Tibial nerve (tissue), 4 donors: ENCODE measurements around the gene ZNF311. TPM values are rescaled to one million over a fixed set of nuclear protein-coding genes. Genes with fewer than 3 reads are reported as not detected.

ENCODE experiments used
- DNase-seq, 2 donors: peaks; one replicate each; pipeline ENCODE4 v3.0.0-alpha.2; 2019; ENCODE audit warnings: low spot score in 2 of 2
- H3K27ac ChIP-seq, 4 donors: fragments of 200-600 bp; sonication (generic) in 3 of 4; one replicate each; pipeline ENCODE4 v1.5.1; 2017 to 2019; ENCODE audit warnings: mild to moderate bottlenecking in 1 of 4
- H3K27me3 ChIP-seq, 2 donors: fragments of 200-600 bp; sonication (generic) in 1 of 2; one replicate each; pipeline versions ENCODE4 v1.5.1 to v1.6.0; 2017 to 2019
- H3K36me3 ChIP-seq, 3 donors: fragments of 200-600 bp; sonication (generic); one replicate each; pipeline ENCODE4 v1.5.1; 2018 to 2019
- H3K4me1 ChIP-seq, 4 donors: fragments of 200-600 bp; sonication (generic) in 3 of 4; one replicate each; pipeline ENCODE4 v1.5.1; 2017 to 2019
- H3K4me3 ChIP-seq, 4 donors: fragments of 200-600 bp; sonication (generic) in 3 of 4; one replicate each; pipeline ENCODE4 v1.5.1; 2017 to 2019; ENCODE audit warnings: mild to moderate bottlenecking in 1 of 4, moderate library complexity in 1 of 4
- H3K9me3 ChIP-seq, 4 donors: fragments of 200-600 bp; sonication (generic) in 3 of 4; one replicate each; pipeline ENCODE4 v1.5.1; 2017 to 2019
- EP300 ChIP-seq, 2 donors: sonication (generic); formaldehyde crosslinking; IDR thresholded peaks; one replicate each; pipeline ENCODE4 v1.6.1; 2017; ENCODE audit warnings: antibody characterized with exemption in 2 of 2, mild to moderate bottlenecking in 1 of 2
- POLR2A ChIP-seq, 2 donors: fragments of 450-650 bp; IDR thresholded peaks; one replicate each; pipeline ENCODE4 v1.6.1; 2017; ENCODE audit warnings: antibody characterized with exemption in 2 of 2, mild to moderate bottlenecking in 2 of 2, moderate library complexity in 2 of 2
- WGBS, 2 donors: methylation state at CpG; one replicate each; pipeline ENCODE4 v1.1.5; 2018; 5-methylcytosine and 5-hydroxymethylcytosine counted together
- total RNA-seq, 4 donors: library from RNA; depleted of rRNA; stranded (reverse); fragments of >200 nt; gene quantifications; one replicate each; pipeline ENCODE4 v1.1.0, GENCODE V29; 2016
- TF ChIP-seq, protein P1 (sequence below), 5 experiments: fragments of 200-600 bp in 3 of 5; fragments of 450-650 bp in 2 of 5; sonication (generic) in 3 of 5; IDR thresholded peaks; one replicate each; pipeline ENCODE4 v1.5.1; 2016 to 2019; ENCODE audit warnings: antibody characterized with exemption in 5 of 5, mild to moderate bottlenecking in 3 of 5, moderate library complexity in 2 of 5

ZNF311 gene
- total RNA-seq, 4 donors from 2014 or later: 0.84 to 3.7 (median 1.6) TPM

DNA sequence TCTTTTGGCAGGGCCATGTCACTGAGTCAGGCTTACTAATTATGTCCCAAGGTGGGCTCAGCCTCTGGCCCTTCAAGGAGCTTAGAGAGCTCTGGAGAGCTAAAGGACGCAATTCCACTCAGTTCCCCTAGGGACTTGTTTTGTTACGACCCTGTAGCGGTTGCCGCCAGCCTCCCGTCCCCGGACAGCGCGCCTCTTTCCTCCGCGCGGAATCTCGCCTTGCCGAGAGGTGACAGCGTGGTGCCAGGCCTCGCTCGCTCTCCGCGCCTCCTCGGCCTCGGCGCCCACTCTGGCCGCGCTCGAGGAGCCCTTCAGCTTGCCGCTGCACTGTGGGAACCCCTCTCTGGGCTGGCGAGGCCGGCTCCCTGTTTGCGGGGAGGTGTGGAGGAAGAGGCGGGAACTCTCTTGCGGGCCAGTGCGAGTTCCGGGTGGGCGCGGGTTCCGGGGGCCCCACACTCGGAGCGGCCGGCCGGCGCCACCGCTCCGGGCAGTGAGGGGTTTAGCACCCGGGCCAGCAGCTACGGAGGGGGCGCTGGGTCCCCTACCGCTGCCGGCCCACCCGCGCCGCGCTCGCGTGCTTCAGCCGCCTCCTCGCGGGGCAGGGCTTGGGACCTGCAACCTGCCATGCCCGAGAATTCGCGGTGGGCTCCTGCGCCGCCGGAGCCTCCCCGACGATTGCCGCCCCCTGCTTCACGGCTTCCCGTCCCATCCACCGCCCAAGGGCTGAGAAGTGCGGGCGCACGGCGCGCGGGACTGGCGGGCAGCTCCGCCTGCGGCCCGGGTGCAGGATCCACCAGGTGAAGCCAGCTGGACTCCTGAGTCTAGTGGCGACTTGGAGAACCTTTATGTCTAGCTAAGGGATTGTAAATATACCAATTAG, 9.9 kb upstream of the ZNF311 start:
- whole genome bisulfite sequencing, 2 donors: 48 to 71% methylated on average over 40 to 61 of the region's 79 CpGs
- Histone ChIP-seq H3K27me3 (peaks cover 0 to 12% of the 10 kb centered on the region in 2 donors), H3K9me3 (no peaks in the 10 kb centered on the region), H3K27ac (no peak overlapping the region), H3K4me3 (peak overlapping the region in 3 of 4 donors; percentile 4 to 19 (median 8)), H3K4me1 (peaks cover 0 to 17% (median 6%) of the 10 kb centered on the region in 4 donors), H3K36me3 (no peaks in the 10 kb centered on the region)
- no peak for TF ChIP-seq EP300 (IDR thresholded peaks at IDR 0.05)
- TF ChIP-seq POLR2A (IDR thresholded peaks at IDR 0.05): no peak
- TF ChIP-seq, protein P1, sequence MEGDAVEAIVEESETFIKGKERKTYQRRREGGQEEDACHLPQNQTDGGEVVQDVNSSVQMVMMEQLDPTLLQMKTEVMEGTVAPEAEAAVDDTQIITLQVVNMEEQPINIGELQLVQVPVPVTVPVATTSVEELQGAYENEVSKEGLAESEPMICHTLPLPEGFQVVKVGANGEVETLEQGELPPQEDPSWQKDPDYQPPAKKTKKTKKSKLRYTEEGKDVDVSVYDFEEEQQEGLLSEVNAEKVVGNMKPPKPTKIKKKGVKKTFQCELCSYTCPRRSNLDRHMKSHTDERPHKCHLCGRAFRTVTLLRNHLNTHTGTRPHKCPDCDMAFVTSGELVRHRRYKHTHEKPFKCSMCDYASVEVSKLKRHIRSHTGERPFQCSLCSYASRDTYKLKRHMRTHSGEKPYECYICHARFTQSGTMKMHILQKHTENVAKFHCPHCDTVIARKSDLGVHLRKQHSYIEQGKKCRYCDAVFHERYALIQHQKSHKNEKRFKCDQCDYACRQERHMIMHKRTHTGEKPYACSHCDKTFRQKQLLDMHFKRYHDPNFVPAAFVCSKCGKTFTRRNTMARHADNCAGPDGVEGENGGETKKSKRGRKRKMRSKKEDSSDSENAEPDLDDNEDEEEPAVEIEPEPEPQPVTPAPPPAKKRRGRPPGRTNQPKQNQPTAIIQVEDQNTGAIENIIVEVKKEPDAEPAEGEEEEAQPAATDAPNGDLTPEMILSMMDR (IDR thresholded peaks at IDR 0.05): no peak
- DNase-seq: no peak

DNA sequence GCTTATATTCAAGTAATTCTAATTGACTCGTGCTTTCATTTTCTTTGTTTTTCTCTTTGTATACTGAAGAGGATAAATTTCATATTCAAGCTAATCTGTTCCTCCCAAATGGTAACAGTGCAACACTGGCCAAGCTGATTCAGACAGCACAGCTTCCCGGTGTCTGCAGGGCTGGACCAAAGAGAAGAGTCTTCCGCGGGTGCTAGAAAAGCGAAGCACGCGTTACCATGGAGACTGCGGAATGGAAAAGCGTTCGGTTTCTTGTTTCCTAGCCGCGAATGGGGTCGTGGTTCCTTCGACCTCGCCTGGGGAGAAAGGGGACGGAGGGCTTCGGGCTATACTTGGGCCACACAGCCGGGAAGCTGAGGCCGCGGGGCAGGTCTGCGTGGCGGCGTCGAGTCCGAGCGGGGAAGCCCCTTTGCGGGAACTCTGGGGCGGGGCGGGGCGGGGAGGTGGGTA, 6.2 kb upstream of the ZNF311 start:
- peaks cover 0 to 12% of the 10 kb centered on the region in 2 donors for H3K27me3 ChIP-seq
- DNase-seq: peak in 1 of 2 donors; percentile 26
- peak overlapping the region in 2 of 4 donors; percentile 65 to 73 for H3K27ac ChIP-seq
- H3K9me3 ChIP-seq: no peaks in the 10 kb centered on the region
- H3K4me3 ChIP-seq: peak overlapping the region; percentile 15 to 67 (median 52)
- H3K36me3 ChIP-seq: no peaks in the 10 kb centered on the region
- no peak for TF ChIP-seq EP300 (IDR thresholded peaks at IDR 0.05)
- TF ChIP-seq POLR2A (IDR thresholded peaks at IDR 0.05): no peak
- TF ChIP-seq, protein P1 (IDR thresholded peaks at IDR 0.05): no peak
- peaks cover 0 to 16% (median 5%) of the 10 kb centered on the region in 4 donors for H3K4me1 ChIP-seq
- 0% methylated on average over 30 of the region's 30 CpGs for WGBS, 2 donors

DNA sequence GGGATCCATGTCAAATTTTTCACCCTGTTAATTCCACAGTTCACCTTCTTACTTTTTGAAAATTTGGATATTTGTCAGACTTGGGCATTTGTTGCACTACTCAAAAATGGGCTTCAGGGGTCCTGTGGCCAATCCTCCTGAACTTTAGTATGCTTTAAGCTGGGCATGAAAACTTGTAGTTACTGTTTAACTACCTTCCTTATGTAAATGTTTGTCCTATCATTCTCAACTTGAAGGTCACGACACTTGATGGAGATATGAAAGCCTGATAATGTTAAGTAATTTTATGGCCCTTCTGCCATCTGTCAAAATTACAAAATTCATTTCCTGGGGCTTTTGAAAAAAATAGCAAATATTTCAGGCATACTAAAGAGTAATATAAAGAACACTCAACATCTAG, 4.2 kb upstream of the ZNF311 start:
- Histone ChIP-seq H3K4me1 (peaks cover 0 to 10% (median 2%) of the 10 kb centered on the region in 4 donors), H3K9me3 (no peaks in the 10 kb centered on the region), H3K36me3 (no peaks in the 10 kb centered on the region), H3K27me3 (peaks cover 0 to under 1% of the 10 kb centered on the region in 2 donors), H3K27ac (no peak overlapping the region), H3K4me3 (no peak overlapping the region)
- DNase-seq: no peak
- TF ChIP-seq, protein P1 (IDR thresholded peaks at IDR 0.05): no peak
- no peak for TF ChIP-seq POLR2A (IDR thresholded peaks at IDR 0.05)
- TF ChIP-seq EP300 (IDR thresholded peaks at IDR 0.05): no peak
- 87 to 91% methylated on average over 1 of the region's 1 CpG for WGBS, 2 donors

DNA sequence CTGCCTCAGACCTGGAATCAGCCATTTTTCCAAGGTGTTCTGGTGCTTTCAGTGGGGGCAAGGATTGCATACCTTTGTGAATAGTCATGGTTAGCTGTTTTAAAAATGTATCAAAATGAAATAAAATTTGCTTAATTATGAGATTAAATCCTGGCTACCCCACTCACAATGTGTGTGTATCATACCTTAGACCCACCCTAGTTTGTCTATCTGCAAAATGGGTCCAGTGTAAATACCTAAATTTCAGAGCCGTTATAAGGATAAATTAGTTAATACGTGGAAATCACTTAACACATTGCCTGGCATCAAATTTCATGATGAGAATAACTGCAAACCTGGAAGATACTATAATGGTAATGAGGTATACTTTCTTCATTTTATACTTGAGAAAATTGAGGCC, 3.0 kb upstream of the ZNF311 start:
- TF ChIP-seq, protein P1 (IDR thresholded peaks at IDR 0.05): no peak
- TF ChIP-seq EP300 (IDR thresholded peaks at IDR 0.05) (no peak), POLR2A (IDR thresholded peaks at IDR 0.05) (no peak)
- no peaks in the 10 kb centered on the region for H3K27me3 ChIP-seq
- H3K36me3 ChIP-seq: no peaks in the 10 kb centered on the region
- 79 to 86% methylated on average over 2 of the region's 2 CpGs for WGBS, 2 donors
- H3K4me1 ChIP-seq: peaks cover 0 to 10% (median 2%) of the 10 kb centered on the region in 4 donors
- H3K27ac ChIP-seq: no peak overlapping the region
- no peak overlapping the region for H3K4me3 ChIP-seq
- H3K9me3 ChIP-seq: no peaks in the 10 kb centered on the region
- no peak for DNase-seq
